Measurements from ENCODE around the gene SNAP47.
A peak's percentile ranks its signal among the peaks of the same experiment; 100 is the strongest.

The SNAP47 gene

GRCh38 chr1:227748496-227749182, 13.4 kb downstream of the SNAP47 start:
- Mint-ChIP-seq H3K9me3 (no peaks in the 10 kb centered on the region), H3K4me1 (peaks cover 14 to 23% of the 10 kb centered on the region in 2 donors), H3K27ac (no peak overlapping the region), H3K36me3 (peaks cover 25 to 36% of the 10 kb centered on the region in 2 donors), H3K27me3 (no peaks in the 10 kb centered on the region), H3K4me3 (no peak overlapping the region)
- ATAC-seq (replicated peaks), result no peak
- no peak for DNase-seq

GRCh38 chr1:227749225-227749624, 14.0 kb downstream of the SNAP47 start:
- Mint-ChIP-seq H3K9me3 (no peaks in the 10 kb centered on the region), H3K4me3 (no peak overlapping the region), H3K27ac (no peak overlapping the region), H3K27me3 (no peaks in the 10 kb centered on the region), H3K36me3 (peaks cover 25 to 39% of the 10 kb centered on the region in 2 donors), H3K4me1 (peaks cover 12 to 22% of the 10 kb centered on the region in 2 donors)
- no peak for DNase-seq
- no peak for ATAC-seq (replicated peaks)

- Mint-ChIP-seq H3K4me3 (no peak overlapping the region), H3K4me1 (peaks cover 7 to 17% of the 10 kb centered on the region in 2 donors), H3K27me3 (no peaks in the 10 kb centered on the region), H3K27ac (no peak overlapping the region), H3K9me3 (no peaks in the 10 kb centered on the region), H3K36me3 (peaks cover 30 to 46% of the 10 kb centered on the region in 2 donors)
- ATAC-seq (replicated peaks) (no peak), DNase-seq (no peak)
These were observed 14.9 kb downstream of the SNAP47 start for GRCh38 chr1:227749916-227750710.

GRCh38 chr1:227753999-227754711, 18.9 kb downstream of the SNAP47 start:
- Mint-ChIP-seq H3K4me3 (no peak overlapping the region), H3K36me3 (peaks cover 35 to 52% of the 10 kb centered on the region in 2 donors), H3K9me3 (no peaks in the 10 kb centered on the region), H3K27ac (peak overlapping the region; percentile 26), H3K27me3 (no peaks in the 10 kb centered on the region), H3K4me1 (peaks cover 21 to 24% of the 10 kb centered on the region in 2 donors)
- DNase-seq (no peak), ATAC-seq (replicated peaks) (no peak)

- H3K4me1 Mint-ChIP-seq, result peaks cover 19 to 24% of the 10 kb centered on the region in 2 donors
- DNase-seq, result no peak
- H3K4me3 Mint-ChIP-seq, result no peak overlapping the region
- no peak for ATAC-seq (replicated peaks)
- H3K36me3 Mint-ChIP-seq, result peaks cover 36 to 53% of the 10 kb centered on the region in 2 donors
- no peaks in the 10 kb centered on the region for H3K9me3 Mint-ChIP-seq
- no peaks in the 10 kb centered on the region for H3K27me3 Mint-ChIP-seq
- no peak overlapping the region for H3K27ac Mint-ChIP-seq
These were observed 19.7 kb downstream of the SNAP47 start for GRCh38 chr1:227754958-227755357.

- Mint-ChIP-seq H3K9me3 (no peaks in the 10 kb centered on the region), H3K4me3 (peak overlapping the region in 1 of 2 donors; percentile 29), H3K27ac (no peak overlapping the region), H3K27me3 (no peaks in the 10 kb centered on the region), H3K4me1 (peaks cover 22 to 32% of the 10 kb centered on the region in 2 donors), H3K36me3 (peaks cover 39 to 60% of the 10 kb centered on the region in 2 donors)
- ATAC-seq (replicated peaks), result peak in 1 of 2 donors; percentile 69
- DNase-seq, result no peak
These were observed 21.1 kb downstream of the SNAP47 start for GRCh38 chr1:227756172-227756959.

GRCh38 chr1:227757781-227758180, 22.5 kb downstream of the SNAP47 start:
- ATAC-seq (replicated peaks), result no peak
- Mint-ChIP-seq H3K4me1 (peaks cover 32 to 46% of the 10 kb centered on the region in 2 donors), H3K27ac (no peak overlapping the region)

GRCh38 chr1:227758366-227758765, 23.1 kb downstream of the SNAP47 start:
- H3K36me3 Mint-ChIP-seq, result peaks cover 37 to 63% of the 10 kb centered on the region in 2 donors

More at GRCh38 chr1:227757781-227758180, 22.5 kb downstream of the SNAP47 start:
- DNase-seq, result no peak
- no peak overlapping the region for H3K4me3 Mint-ChIP-seq
- H3K9me3 Mint-ChIP-seq, result no peaks in the 10 kb centered on the region
- peaks cover 37 to 63% of the 10 kb centered on the region in 2 donors for H3K36me3 Mint-ChIP-seq
- H3K27me3 Mint-ChIP-seq, result no peaks in the 10 kb centered on the region

GRCh38 chr1:227759341-227760300, 24.4 kb downstream of the SNAP47 start:
- Mint-ChIP-seq H3K4me3 (no peak overlapping the region), H3K27ac (no peak overlapping the region), H3K9me3 (no peaks in the 10 kb centered on the region), H3K36me3 (peaks cover 40 to 62% of the 10 kb centered on the region in 2 donors), H3K4me1 (peaks cover 31 to 40% of the 10 kb centered on the region in 2 donors), H3K27me3 (no peaks in the 10 kb centered on the region)
- no peak for ATAC-seq (replicated peaks)
- DNase-seq, result no peak

More at GRCh38 chr1:227758366-227758765, 23.1 kb downstream of the SNAP47 start:
- H3K4me1 Mint-ChIP-seq, result peaks cover 32 to 48% of the 10 kb centered on the region in 2 donors
- no peaks in the 10 kb centered on the region for H3K9me3 Mint-ChIP-seq
- H3K4me3 Mint-ChIP-seq, result no peak overlapping the region
- no peak overlapping the region for H3K27ac Mint-ChIP-seq
- no peaks in the 10 kb centered on the region for H3K27me3 Mint-ChIP-seq
- peak in 1 of 2 donors; percentile 26 for ATAC-seq (replicated peaks)
- no peak for DNase-seq

GRCh38 chr1:227760377-227760776, 25.1 kb downstream of the SNAP47 start:
- ATAC-seq (replicated peaks) (no peak), DNase-seq (no peak)
- Mint-ChIP-seq H3K36me3 (peaks cover 36 to 59% of the 10 kb centered on the region in 2 donors), H3K4me1 (peaks cover 31 to 40% of the 10 kb centered on the region in 2 donors), H3K4me3 (no peak overlapping the region), H3K27me3 (no peaks in the 10 kb centered on the region), H3K9me3 (no peaks in the 10 kb centered on the region), H3K27ac (no peak overlapping the region)

GRCh38 chr1:227761621-227762230, 26.5 kb downstream of the SNAP47 start:
- peaks cover 26 to 43% of the 10 kb centered on the region in 2 donors for H3K4me1 Mint-ChIP-seq
- DNase-seq (no peak), ATAC-seq (replicated peaks) (no peak)
- H3K27me3 Mint-ChIP-seq, result no peaks in the 10 kb centered on the region
- no peak overlapping the region for H3K27ac Mint-ChIP-seq
- peaks cover 28 to 65% of the 10 kb centered on the region in 2 donors for H3K36me3 Mint-ChIP-seq
- no peak overlapping the region for H3K4me3 Mint-ChIP-seq
- H3K9me3 Mint-ChIP-seq, result no peaks in the 10 kb centered on the region

- no peaks in the 10 kb centered on the region for H3K27me3 Mint-ChIP-seq
- peak; percentile 90 to 92 for ATAC-seq (replicated peaks)
- DNase-seq, result peak; percentile 61
- peaks cover 35 to 72% of the 10 kb centered on the region in 2 donors for H3K36me3 Mint-ChIP-seq
- H3K9me3 Mint-ChIP-seq, result no peaks in the 10 kb centered on the region
- peaks cover 29 to 43% of the 10 kb centered on the region in 2 donors for H3K4me1 Mint-ChIP-seq
- no peak overlapping the region for H3K4me3 Mint-ChIP-seq
- H3K27ac Mint-ChIP-seq, result no peak overlapping the region
These were observed 27.1 kb downstream of the SNAP47 start for GRCh38 chr1:227762231-227762911.

All from stimulated activated naive B cell treated with anti-CD40 and anti-IgM and Interleukin-4, amounts not matched to agents 10 μg/mL and 1 μg/mL and 100 μg/mL, for 72 hours (primary cell).